ENCODE measurements around the gene NDUFAF4. TPM values are rescaled to one million over a fixed set of nuclear protein-coding genes. Genes with fewer than 3 reads are reported as not detected.

NDUFAF4 gene
- total RNA-seq, 2 donors from 2014 or later = 48.0 to 51.9 TPM

GRCh38 chr6:96872976-96873375 lies 24.7 kb downstream of the NDUFAF4 start:
- Histone ChIP-seq H3K27ac (ENCODE audit: low read depth, low read length) (no peak overlapping the region), H3K9me3 (ENCODE audit: control insufficient read depth, low read length) (no peaks in the 10 kb centered on the region), H3K9ac (ENCODE audit: extremely low read depth, low read length, poor library complexity, severe bottlenecking) (no peak overlapping the region), H3K4me1 (ENCODE audit: control insufficient read depth, insufficient read depth, low read length) (no peaks in the 10 kb centered on the region), H3K27me3 (ENCODE audit: control insufficient read depth, insufficient read depth, low read length, poor library complexity, severe bottlenecking) (no peaks in the 10 kb centered on the region), H3K36me3 (ENCODE audit: control insufficient read depth, insufficient read depth, low read length) (no peaks in the 10 kb centered on the region), H3K4me3 (ENCODE audit: low read length) (no peak overlapping the region)
- H3K4me1 Mint-ChIP-seq = no peaks in the 10 kb centered on the region
- no peak overlapping the region for H3K27ac Mint-ChIP-seq
- DNase-seq = no peak
- TF ChIP-seq CTCF (conservative IDR thresholded peaks at IDR 0.05) = no peak
- H3K4me3 Mint-ChIP-seq = no peak overlapping the region
- WGBS, 2 experiments (ENCODE audit: insufficient coverage in 1 of 2, insufficient read length in 1 of 2) = 70% methylated on average over 1 of the region's 1 CpG; no CpG with 5 or more reads in 1 of the 2 experiments
- no peaks in the 10 kb centered on the region for H3K36me3 Mint-ChIP-seq (ENCODE audit: low read depth)
- H3K27me3 Mint-ChIP-seq (ENCODE audit: insufficient read depth) = no peaks in the 10 kb centered on the region
- H3K9me3 Mint-ChIP-seq = no peaks in the 10 kb centered on the region

GRCh38 chr6:96865055-96865405 lies 32.7 kb downstream of the NDUFAF4 start:
- Mint-ChIP-seq H3K27ac (no peak overlapping the region), H3K4me1 (no peaks in the 10 kb centered on the region), H3K36me3 (ENCODE audit: low read depth) (no peaks in the 10 kb centered on the region), H3K9me3 (no peaks in the 10 kb centered on the region), H3K27me3 (ENCODE audit: insufficient read depth) (no peaks in the 10 kb centered on the region), H3K4me3 (no peak overlapping the region)
- H3K4me3 ChIP-seq (ENCODE audit: low read length) = no peak overlapping the region
- H3K27me3 ChIP-seq (ENCODE audit: control insufficient read depth, insufficient read depth, low read length, poor library complexity, severe bottlenecking) = no peaks in the 10 kb centered on the region
- TF ChIP-seq CTCF (conservative IDR thresholded peaks at IDR 0.05) = no peak
- H3K9me3 ChIP-seq (ENCODE audit: control insufficient read depth, low read length) = no peaks in the 10 kb centered on the region
- no peak overlapping the region for H3K9ac ChIP-seq (ENCODE audit: extremely low read depth, low read length, poor library complexity, severe bottlenecking)
- H3K4me1 ChIP-seq (ENCODE audit: control insufficient read depth, insufficient read depth, low read length) = no peaks in the 10 kb centered on the region
- 92 to 100% methylated on average over 2 to 3 of the region's 3 CpGs for WGBS, 2 experiments (ENCODE audit: insufficient coverage in 1 of 2, insufficient read length in 1 of 2)
- no peaks in the 10 kb centered on the region for H3K36me3 ChIP-seq (ENCODE audit: control insufficient read depth, insufficient read depth, low read length)
- H3K27ac ChIP-seq (ENCODE audit: low read depth, low read length) = no peak overlapping the region
- no peak for DNase-seq

GRCh38 chr6:96864216-96865054 lies 33.3 kb downstream of the NDUFAF4 start:
- 89% methylated on average over 3 of the region's 3 CpGs; no CpG with 5 or more reads in 1 of the 2 experiments for WGBS, 2 experiments (ENCODE audit: insufficient coverage in 1 of 2, insufficient read length in 1 of 2)
- H3K4me3 Mint-ChIP-seq = no peak overlapping the region
- peaks cover under 1% of the 10 kb centered on the region for H3K9me3 Mint-ChIP-seq

More at GRCh38 chr6:96864216-96865054, 33.3 kb downstream of the NDUFAF4 start:
- Histone ChIP-seq H3K27me3 (ENCODE audit: control insufficient read depth, insufficient read depth, low read length, poor library complexity, severe bottlenecking) (no peaks in the 10 kb centered on the region), H3K4me3 (ENCODE audit: low read length) (no peak overlapping the region), H3K9ac (ENCODE audit: extremely low read depth, low read length, poor library complexity, severe bottlenecking) (no peak overlapping the region), H3K9me3 (ENCODE audit: control insufficient read depth, low read length) (no peaks in the 10 kb centered on the region), H3K27ac (ENCODE audit: low read depth, low read length) (peak overlapping the region; percentile 49), H3K36me3 (ENCODE audit: control insufficient read depth, insufficient read depth, low read length) (no peaks in the 10 kb centered on the region), H3K4me1 (ENCODE audit: control insufficient read depth, insufficient read depth, low read length) (no peaks in the 10 kb centered on the region)
- DNase-seq = no peak
- H3K36me3 Mint-ChIP-seq (ENCODE audit: low read depth) = no peaks in the 10 kb centered on the region
- no peak for TF ChIP-seq CTCF (conservative IDR thresholded peaks at IDR 0.05)
- no peak overlapping the region for H3K27ac Mint-ChIP-seq
- H3K27me3 Mint-ChIP-seq (ENCODE audit: insufficient read depth) = no peaks in the 10 kb centered on the region
- no peaks in the 10 kb centered on the region for H3K4me1 Mint-ChIP-seq

Data from endodermal cell (in vitro differentiated cells).